H9 (cell line): ENCODE measurements around the gene KRT80. TPM values are rescaled to one million over a fixed set of nuclear protein-coding genes. Genes with fewer than 3 reads are reported as not detected.

ENCODE experiments used
- DNase-seq: peaks from one replicate; pipeline ENCODE4 v3.0.0-alpha.2; 2017
- H2AFZ ChIP-seq: one replicate; pipeline ENCODE4 v1.6.1; 2013; ENCODE audit warnings: mild to moderate bottlenecking, low read length, control low read depth, moderate library complexity
- H2AK5ac ChIP-seq: 2 replicates; pipeline ENCODE4 v1.6.1; 2013; ENCODE audit warnings: low read length, control low read depth, mixed read lengths; ENCODE audit not compliant: insufficient read length
- H2BK120ac ChIP-seq: one replicate; pipeline ENCODE4 v1.6.1; 2013; ENCODE audit warnings: low read depth, mild to moderate bottlenecking, low read length, control low read depth, inconsistent platforms; ENCODE audit not compliant: poor library complexity, severe bottlenecking
- H2BK12ac ChIP-seq: 2 replicates; pipeline ENCODE4 v1.6.1; 2013; ENCODE audit warnings: low read length, control low read depth, mixed read lengths, low read depth; ENCODE audit not compliant: insufficient read length
- H2BK15ac ChIP-seq: 2 replicates; pipeline ENCODE4 v1.6.1; 2013; ENCODE audit warnings: low read depth, low read length, control low read depth
- H2BK20ac ChIP-seq: one replicate; pipeline ENCODE4 v1.6.1; 2013; ENCODE audit warnings: low read depth, mild to moderate bottlenecking, low read length, control low read depth, inconsistent platforms; ENCODE audit not compliant: poor library complexity, severe bottlenecking
- H2BK5ac ChIP-seq: 2 replicates; pipeline ENCODE4 v1.6.1; 2013; ENCODE audit warnings: low read length, control low read depth, mixed read lengths; ENCODE audit not compliant: insufficient read length
- H3K14ac ChIP-seq: 2 replicates; pipeline ENCODE4 v1.6.1; 2013; ENCODE audit warnings: low read length, control low read depth; ENCODE audit not compliant: insufficient read depth
- H3K18ac ChIP-seq: 2 replicates; pipeline ENCODE4 v1.6.1; 2013; ENCODE audit warnings: low read depth, mild to moderate bottlenecking, mixed read lengths, low read length, control low read depth; ENCODE audit not compliant: insufficient read length
- H3K23ac ChIP-seq: 2 replicates; pipeline ENCODE4 v1.6.1; 2013; ENCODE audit warnings: low read length, control low read depth, mixed read lengths, low read depth; ENCODE audit not compliant: insufficient read length
- H3K23me2 ChIP-seq: 2 replicates; pipeline ENCODE4 v1.6.1; 2013; ENCODE audit warnings: low read depth, mild to moderate bottlenecking, mixed read lengths, low read length, control low read depth; ENCODE audit not compliant: insufficient read length, poor library complexity, severe bottlenecking
- H3K27ac ChIP-seq: 2 replicates; pipeline ENCODE4 v1.5.1; 2013; ENCODE audit warnings: low read length, control low read depth, mixed read lengths, low read depth; ENCODE audit not compliant: insufficient read length
- H3K27me3 ChIP-seq: 2 replicates; pipeline ENCODE4 v1.6.1; 2013; ENCODE audit warnings: low read length, control low read depth, inconsistent platforms; ENCODE audit not compliant: insufficient read depth
- H3K4ac ChIP-seq: 2 replicates; pipeline ENCODE4 v1.6.1; 2013; ENCODE audit warnings: low read depth, mild to moderate bottlenecking, control low read depth, inconsistent platforms, low read length, moderate library complexity
- H3K4me1 ChIP-seq: 2 replicates; pipeline ENCODE4 v1.6.1; 2013; ENCODE audit warnings: low read length, control low read depth, inconsistent platforms; ENCODE audit not compliant: insufficient read depth
- H3K4me2 ChIP-seq: 2 replicates; pipeline ENCODE4 v1.6.1; 2013; ENCODE audit warnings: low read length, control low read depth, mixed read lengths; ENCODE audit not compliant: insufficient read length, insufficient read depth
- H3K56ac ChIP-seq: 2 replicates; pipeline ENCODE4 v1.6.1; 2013; ENCODE audit warnings: low read depth, mild to moderate bottlenecking, mixed read lengths, low read length, control low read depth; ENCODE audit not compliant: insufficient read length
- H3K79me1 ChIP-seq: 2 replicates; pipeline ENCODE4 v1.6.1; 2013; ENCODE audit warnings: low read depth, mild to moderate bottlenecking, moderate library complexity, low read length, control low read depth, inconsistent platforms; ENCODE audit not compliant: insufficient read depth, poor library complexity, severe bottlenecking
- H3K79me2 ChIP-seq: 2 replicates; pipeline ENCODE4 v1.6.1; 2013; ENCODE audit warnings: low read length, control low read depth, inconsistent platforms; ENCODE audit not compliant: insufficient read depth
- H3K9ac ChIP-seq: 2 replicates; pipeline ENCODE4 v1.6.1; 2013; ENCODE audit warnings: low read length, control low read depth, mixed read lengths; ENCODE audit not compliant: insufficient read length; ENCODE audit errors: extremely low read depth
- H3K9me3 ChIP-seq: one replicate; pipeline ENCODE4 v1.6.1; 2013; ENCODE audit warnings: low read depth, low read length, inconsistent platforms; ENCODE audit not compliant: control insufficient read depth
- H3T11ph ChIP-seq: one replicate; pipeline ENCODE4 v1.6.1; 2013; ENCODE audit warnings: mild to moderate bottlenecking, low read length, control low read depth, inconsistent platforms
- H4K20me1 ChIP-seq: one replicate; pipeline ENCODE4 v1.6.1; 2013; ENCODE audit not compliant: control insufficient read depth, insufficient read length, insufficient read depth
- H4K5ac ChIP-seq: 2 replicates; pipeline ENCODE4 v1.6.1; 2013; ENCODE audit warnings: low read depth, mild to moderate bottlenecking, mixed read lengths, low read length, control low read depth; ENCODE audit not compliant: insufficient read length
- H4K8ac ChIP-seq: replicated peaks from 2 replicates; pipeline ENCODE4 v1.6.1; 2013; ENCODE audit warnings: low read length, control low read depth, mixed read lengths, low read depth; ENCODE audit not compliant: insufficient read length
- H4K91ac ChIP-seq: 2 replicates; pipeline ENCODE4 v1.6.1; 2013; ENCODE audit warnings: low read depth, mild to moderate bottlenecking, moderate library complexity, mixed read lengths, low read length, control low read depth; ENCODE audit not compliant: insufficient read length
- H3K27ac Mint-ChIP-seq, 3 experiments: 2 replicates in 2 of 3; 3 replicates in 1 of 3; pipeline ENCODE4 v1.8.0; 2020 to 2021; ENCODE audit warnings: mixed read lengths in 3 of 3, mild to moderate bottlenecking in 1 of 3, moderate library complexity in 1 of 3
- H3K27me3 Mint-ChIP-seq: 2 replicates; pipeline ENCODE4 v1.8.0; 2021; ENCODE audit warnings: low read depth, mild to moderate bottlenecking, moderate library complexity, mixed read lengths
- H3K36me3 Mint-ChIP-seq, 3 experiments: 2 replicates in 2 of 3; 3 replicates in 1 of 3; pipeline ENCODE4 v1.8.0; 2020 to 2021; ENCODE audit warnings: low read depth in 3 of 3, mixed read lengths in 3 of 3; ENCODE audit not compliant: insufficient read depth in 1 of 3
- H3K4me1 Mint-ChIP-seq, 2 experiments: 2 replicates each; pipeline ENCODE4 v1.8.0; 2020; ENCODE audit warnings: mixed read lengths in 2 of 2
- H3K4me3 Mint-ChIP-seq, 2 experiments: 2 replicates in 1 of 2; 3 replicates in 1 of 2; pipeline ENCODE4 v1.8.0; 2020 to 2021; ENCODE audit warnings: mild to moderate bottlenecking in 2 of 2, mixed read lengths in 2 of 2, moderate library complexity in 1 of 2
- H3K9me3 Mint-ChIP-seq, 2 experiments: 2 replicates in 1 of 2; 3 replicates in 1 of 2; pipeline ENCODE4 v1.8.0; 2020; ENCODE audit warnings: mild to moderate bottlenecking in 2 of 2, mixed read lengths in 2 of 2, moderate library complexity in 1 of 2
- WGBS: extraction: QIAGEN DNeasy Blood & Tissue Kit; methylation state at CpG from one replicate; pipeline ENCODE4 v1.1.7; 2013; ENCODE audit warnings: missing lambda C conversion rate, low lambda C conversion rate, mixed read lengths; ENCODE audit not compliant: insufficient read length; ENCODE audit errors: extremely low coverage; 5-methylcytosine and 5-hydroxymethylcytosine counted together
- total RNA-seq: library from RNA; stranded (reverse); gene quantifications from 2 replicates; pipeline ENCODE4 v1.2.1, GENCODE V29; 2021
- TF ChIP-seq, protein P1 (sequence below): fragments of 200-600 bp; sonication (generic); conservative IDR thresholded peaks from 3 replicates; pipeline ENCODE4 v1.8.0; 2021; ENCODE audit warnings: antibody characterized with exemption, mild to moderate bottlenecking

KRT80 gene
- total RNA-seq, 1 experiment from 2014 or later = not detected

DNA sequence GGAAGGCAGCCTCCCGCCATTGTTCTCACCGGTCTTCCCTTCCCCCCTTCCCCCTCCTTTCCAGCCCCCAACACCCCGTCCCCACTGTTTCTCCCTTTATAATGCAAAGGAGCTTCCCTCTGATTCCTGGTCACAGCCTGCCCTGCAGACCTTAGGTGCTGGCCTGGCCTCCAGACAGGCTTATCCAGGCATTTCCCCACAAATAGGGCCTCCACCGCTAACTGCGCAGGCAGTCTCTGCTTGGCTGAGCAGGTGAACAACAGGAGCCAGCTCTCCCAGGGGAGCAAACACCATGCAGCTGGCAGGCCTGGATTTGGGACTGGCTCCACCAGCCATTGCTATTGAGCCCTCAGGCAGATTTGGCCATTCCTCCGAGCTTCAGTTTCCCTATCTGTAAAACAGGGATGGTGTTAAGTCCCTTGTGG is 66.3 kb downstream of the KRT80 start:
- no peak overlapping the region for H4K8ac ChIP-seq
- peak overlapping the region; percentile 44 for H3K18ac ChIP-seq
- no peak overlapping the region for H3K56ac ChIP-seq
- H2BK5ac ChIP-seq = peak overlapping the region; percentile 36
- H3K9me3 ChIP-seq = no peaks in the 10 kb centered on the region
- no peaks in the 10 kb centered on the region; a peak in 1 of 7 replicates for H3K36me3 Mint-ChIP-seq
- H2BK120ac ChIP-seq = no peak overlapping the region
- no peak overlapping the region for H2AK5ac ChIP-seq
- H4K20me1 ChIP-seq = no peaks in the 10 kb centered on the region
- TF ChIP-seq, protein P1, sequence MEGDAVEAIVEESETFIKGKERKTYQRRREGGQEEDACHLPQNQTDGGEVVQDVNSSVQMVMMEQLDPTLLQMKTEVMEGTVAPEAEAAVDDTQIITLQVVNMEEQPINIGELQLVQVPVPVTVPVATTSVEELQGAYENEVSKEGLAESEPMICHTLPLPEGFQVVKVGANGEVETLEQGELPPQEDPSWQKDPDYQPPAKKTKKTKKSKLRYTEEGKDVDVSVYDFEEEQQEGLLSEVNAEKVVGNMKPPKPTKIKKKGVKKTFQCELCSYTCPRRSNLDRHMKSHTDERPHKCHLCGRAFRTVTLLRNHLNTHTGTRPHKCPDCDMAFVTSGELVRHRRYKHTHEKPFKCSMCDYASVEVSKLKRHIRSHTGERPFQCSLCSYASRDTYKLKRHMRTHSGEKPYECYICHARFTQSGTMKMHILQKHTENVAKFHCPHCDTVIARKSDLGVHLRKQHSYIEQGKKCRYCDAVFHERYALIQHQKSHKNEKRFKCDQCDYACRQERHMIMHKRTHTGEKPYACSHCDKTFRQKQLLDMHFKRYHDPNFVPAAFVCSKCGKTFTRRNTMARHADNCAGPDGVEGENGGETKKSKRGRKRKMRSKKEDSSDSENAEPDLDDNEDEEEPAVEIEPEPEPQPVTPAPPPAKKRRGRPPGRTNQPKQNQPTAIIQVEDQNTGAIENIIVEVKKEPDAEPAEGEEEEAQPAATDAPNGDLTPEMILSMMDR = no peak
- peak overlapping the region; percentile 95 to 98 (median 97) for H3K27ac Mint-ChIP-seq
- H3K27ac ChIP-seq = peak overlapping the region; percentile 60
- H3K9me3 Mint-ChIP-seq = no peaks in the 10 kb centered on the region
- no peaks in the 10 kb centered on the region for H3K79me1 ChIP-seq
- H4K5ac ChIP-seq = no peak overlapping the region
- H4K91ac ChIP-seq = no peak overlapping the region
- H3K14ac ChIP-seq = peak overlapping the region; percentile 30; the same call in 1 of the 2 replicates
- no peak overlapping the region for H2AFZ ChIP-seq
- H3K27me3 ChIP-seq = no peaks in the 10 kb centered on the region
- no peaks in the 10 kb centered on the region for H3K23me2 ChIP-seq
- peaks cover 7% of the 10 kb centered on the region for H3K27me3 Mint-ChIP-seq
- peaks cover 69 to 77% of the 10 kb centered on the region in 2 experiments for H3K4me1 Mint-ChIP-seq
- DNase-seq = peak; percentile 86
- WGBS = no CpG with 5 or more reads among the region's 6 CpGs
- H3K4me3 Mint-ChIP-seq = peak overlapping the region; percentile 27 to 54; a peak in 2 of 5 replicates
- no peaks in the 10 kb centered on the region for H3K79me2 ChIP-seq
- no peak overlapping the region for H3K23ac ChIP-seq
- H3K9ac ChIP-seq = no peak overlapping the region
- no peak overlapping the region for H2BK12ac ChIP-seq
- no peak overlapping the region for H3K4ac ChIP-seq
- no peak overlapping the region for H2BK20ac ChIP-seq
- peak overlapping the region; percentile 17 for H3K4me2 ChIP-seq
- H3T11ph ChIP-seq = no peak overlapping the region
- H3K4me1 ChIP-seq = peaks cover 35% of the 10 kb centered on the region
- H2BK15ac ChIP-seq = no peak overlapping the region
